HG02943 (cell line): ENCODE data around the gene IFITM1.
"Not testable (repeated sequence)": the region's sequence is repeated elsewhere in the genome, so short reads cannot be mapped to it uniquely, and the experiment has no call there.

Source experiments
- ATAC-seq: cut with Tn5 transposase; IDR thresholded peaks from one replicate; pipeline ENCODE4 v1.9.1; 2021; ENCODE audit warnings: mild to moderate bottlenecking, low read depth, moderate library complexity; ENCODE audit not compliant: unreplicated experiment

Gene IFITM1

GRCh38 chr11:307766-308708 is 5.8 kb upstream of the IFITM1 start, which contains the start of gene IFITM2:
TSS of gene IFITM2 (plus strand) at chr11:307816. CDS start at chr11:308193, 377 bp downstream.
- ATAC-seq = not testable (repeated sequence)

GRCh38 chr11:308740-309665 is 4.8 kb upstream of the IFITM1 start:
- ATAC-seq = not testable (repeated sequence)

- not testable (repeated sequence) for ATAC-seq
These were observed 3.8 kb upstream of the IFITM1 start for GRCh38 chr11:309979-310572.

- ATAC-seq = not testable (repeated sequence)
These were observed 2.7 kb upstream of the IFITM1 start for GRCh38 chr11:311013-311748.

- no peak for ATAC-seq
These were observed 1.6 kb upstream of the IFITM1 start for GRCh38 chr11:312092-312816.

GRCh38 chr11:313304-313786 is 495 bp upstream of the IFITM1 start:
- ATAC-seq = no peak

- ATAC-seq = not testable (repeated sequence)
These were observed 675 bp downstream of the IFITM1 start for GRCh38 chr11:314554-314875.

GRCh38 chr11:315051-315481 is 1.2 kb downstream of the IFITM1 start:
- ATAC-seq = no peak

- no peak for ATAC-seq
These were observed 1.7 kb downstream of the IFITM1 start for GRCh38 chr11:315516-315994.

- ATAC-seq = no peak
These were observed 2.3 kb downstream of the IFITM1 start for GRCh38 chr11:316031-316701.

- no peak for ATAC-seq
These were observed 3.1 kb downstream of the IFITM1 start for GRCh38 chr11:316891-317301.

GRCh38 chr11:317668-318404 is 4.0 kb downstream of the IFITM1 start:
- ATAC-seq = not testable (repeated sequence)

- not testable (repeated sequence) for ATAC-seq
These were observed 4.7 kb downstream of the IFITM1 start for GRCh38 chr11:318405-319120.

- not testable (repeated sequence) for ATAC-seq
These were observed 5.5 kb downstream of the IFITM1 start for GRCh38 chr11:319121-319887.

- not testable (repeated sequence) for ATAC-seq
These were observed 6.0 kb downstream of the IFITM1 start for GRCh38 chr11:319888-320273.

- ATAC-seq = no peak
These were observed 10.3 kb downstream of the IFITM1 start for GRCh38 chr11:324156-324555.
